ENCODE data around the gene RCC1.
"Not testable (repeated sequence)": the region's sequence is repeated elsewhere in the genome, so short reads cannot be mapped to it uniquely, and the experiment has no call there.

RCC1 gene

GRCh38 chr1:28512058-28512611 is 6.3 kb downstream of the RCC1 start:
- DNase-seq: no peak

- not testable (repeated sequence) for DNase-seq
Measured at GRCh38 chr1:28514445-28514933, 8.6 kb downstream of the RCC1 start.

- no peak for DNase-seq
Measured at GRCh38 chr1:28516518-28516956, 10.7 kb downstream of the RCC1 start.

DNA sequence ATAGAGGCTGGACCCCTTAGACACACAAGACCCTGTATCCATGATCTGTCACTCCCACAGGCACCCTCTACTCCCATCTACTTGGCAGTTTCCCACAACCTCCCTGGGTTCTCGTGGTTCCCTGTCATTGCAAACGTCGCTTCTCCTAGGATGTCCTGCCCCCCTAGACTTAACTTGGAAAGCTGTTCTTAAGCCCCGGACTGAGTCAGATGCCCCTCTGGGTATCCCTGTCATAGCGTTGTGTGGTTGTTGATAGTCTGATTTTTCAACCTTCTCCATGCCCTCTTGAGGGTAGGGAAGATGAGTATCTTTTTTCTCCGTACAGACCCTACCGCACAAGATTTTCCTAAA is 11.8 kb downstream of the RCC1 start:
- no peak for DNase-seq

GRCh38 chr1:28518000-28518744 is 12.3 kb downstream of the RCC1 start:
- DNase-seq: peak; percentile 87

DNA sequence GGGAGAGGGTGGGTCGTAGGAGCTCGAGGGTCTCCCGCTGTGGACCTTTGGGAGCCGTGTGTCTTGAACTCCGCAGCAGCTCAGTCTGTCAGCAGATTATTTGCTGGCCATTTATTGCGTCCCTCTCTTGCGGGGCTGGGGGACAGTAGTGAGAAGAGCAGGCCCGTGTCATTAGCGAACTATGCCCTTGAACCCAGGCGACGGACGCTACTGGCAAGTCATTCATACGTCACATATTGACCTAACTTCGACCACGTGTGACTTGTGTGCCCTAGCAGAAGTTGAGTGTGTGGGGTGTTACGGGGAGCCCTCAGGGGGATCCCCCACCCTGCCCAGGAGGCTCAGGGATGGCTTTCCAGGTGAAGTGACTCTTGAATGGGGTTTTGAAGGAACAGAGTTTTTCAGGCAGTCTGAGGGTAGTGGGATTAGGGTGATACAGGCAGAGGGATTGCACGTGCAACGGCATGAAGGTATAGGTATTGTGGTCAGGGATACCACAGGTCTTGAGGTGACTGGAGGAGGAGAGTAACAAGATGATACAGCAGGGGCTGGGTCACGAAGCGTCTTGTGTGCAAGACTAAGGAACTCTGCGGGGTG is 13.0 kb downstream of the RCC1 start:
- DNase-seq: no peak

GRCh38 chr1:28519946-28520725 is 14.3 kb downstream of the RCC1 start:
- no peak for DNase-seq

DNA sequence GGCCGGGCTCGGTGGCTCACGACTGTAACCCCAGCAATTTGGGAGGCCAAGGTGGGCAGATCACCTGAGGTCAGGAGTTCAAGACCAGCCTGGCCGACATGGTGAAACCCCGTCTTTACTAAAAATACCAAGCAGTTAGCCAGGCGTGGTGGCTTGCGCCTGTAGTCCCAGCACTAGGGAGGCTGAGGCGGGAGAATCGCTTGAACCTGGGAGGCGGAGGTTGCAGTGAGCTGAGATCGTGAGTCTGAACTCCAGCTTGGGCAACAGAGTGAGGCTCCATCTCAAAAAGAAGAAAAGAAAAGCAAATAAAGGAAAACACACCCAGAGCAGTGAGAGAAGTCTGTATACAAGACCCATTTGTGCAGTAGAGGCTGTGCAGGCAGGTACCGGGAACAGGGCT is 15.0 kb downstream of the RCC1 start:
- DNase-seq: not testable (repeated sequence)

DNA sequence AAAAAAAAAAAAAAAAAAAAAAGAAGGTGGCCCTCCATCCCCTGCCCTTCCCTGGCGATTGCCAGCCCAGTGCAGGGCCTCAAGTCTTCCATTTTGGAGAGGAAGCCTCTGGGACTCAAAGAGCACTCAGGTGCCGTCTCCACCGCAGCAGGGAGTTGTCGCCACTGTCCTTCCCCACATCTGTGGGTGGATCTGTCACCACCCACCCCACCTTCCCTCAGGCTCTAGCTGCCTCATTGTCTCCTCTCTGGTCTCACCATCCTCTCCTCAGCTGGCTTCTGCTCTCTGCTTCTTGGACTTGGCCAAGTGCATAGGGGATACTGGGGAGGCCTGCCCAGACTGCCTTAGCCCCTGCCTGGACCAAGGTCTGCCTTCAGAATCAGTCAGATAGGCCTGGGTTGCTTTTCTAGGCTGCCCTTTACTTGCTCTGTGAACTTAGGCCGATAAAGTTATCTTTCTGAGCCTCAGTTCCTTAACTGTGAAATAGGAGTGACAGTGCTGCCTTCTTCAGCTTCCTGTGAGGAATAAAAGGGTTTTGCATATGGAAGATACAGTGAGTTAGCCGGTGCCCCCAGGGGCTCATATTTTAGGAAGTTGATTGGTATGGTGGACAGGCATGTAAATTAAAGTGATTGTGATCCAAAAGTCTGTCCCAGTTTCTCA is 15.8 kb downstream of the RCC1 start:
- DNase-seq: no peak

GRCh38 chr1:28522537-28522936 is 16.7 kb downstream of the RCC1 start:
- not testable (repeated sequence) for DNase-seq

DNA sequence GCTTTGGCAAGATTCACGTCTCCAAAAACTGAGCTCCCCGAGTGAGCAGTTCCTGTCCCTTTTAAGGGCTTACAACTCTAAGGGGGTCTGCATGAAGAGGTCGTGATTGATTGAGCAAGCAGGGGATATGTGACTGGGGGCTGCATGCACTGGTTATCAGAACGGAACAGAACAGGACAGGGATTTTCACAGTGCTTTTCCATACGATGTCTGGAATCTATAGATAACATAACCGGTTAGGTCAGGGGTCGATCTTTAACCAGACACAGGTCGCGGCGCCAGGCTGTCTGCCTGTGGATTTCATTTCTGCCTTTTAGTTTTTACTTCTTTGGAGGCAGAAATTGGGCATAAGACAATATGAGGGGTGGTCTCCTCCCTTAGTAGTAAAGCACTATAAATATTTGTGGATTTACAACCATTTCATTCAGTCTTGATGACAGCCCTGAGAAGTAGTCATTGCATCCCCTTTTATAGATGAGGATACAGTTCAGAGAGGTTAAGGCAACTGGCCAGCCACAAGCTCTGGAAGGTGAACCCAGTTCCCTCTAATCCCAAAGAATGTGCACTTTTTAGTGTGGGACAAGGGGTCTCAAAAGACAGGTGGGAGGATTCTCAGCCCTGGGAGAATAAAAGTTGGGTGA is 19.3 kb downstream of the RCC1 start:
- not testable (repeated sequence) for DNase-seq

DNA sequence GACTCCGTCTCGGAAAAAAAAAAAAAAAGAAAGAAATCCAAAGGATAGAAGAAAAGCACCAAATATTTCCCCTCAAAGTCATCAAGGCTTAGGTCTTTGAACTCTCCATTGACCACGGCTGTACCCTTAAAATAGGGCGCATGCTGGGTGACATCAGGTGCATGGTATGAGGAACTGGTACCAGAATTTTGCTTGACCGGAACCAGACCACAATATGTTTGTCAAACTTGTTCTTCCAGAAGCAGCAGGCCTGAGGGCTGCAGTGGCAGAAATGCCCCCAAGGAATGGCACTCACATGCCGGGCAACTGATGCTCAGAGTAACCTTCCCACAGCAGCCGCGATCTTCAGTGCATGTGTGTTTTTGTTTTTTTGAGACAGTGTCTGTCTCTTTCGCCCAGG is 21.0 kb downstream of the RCC1 start:
- no peak for DNase-seq

DNA sequence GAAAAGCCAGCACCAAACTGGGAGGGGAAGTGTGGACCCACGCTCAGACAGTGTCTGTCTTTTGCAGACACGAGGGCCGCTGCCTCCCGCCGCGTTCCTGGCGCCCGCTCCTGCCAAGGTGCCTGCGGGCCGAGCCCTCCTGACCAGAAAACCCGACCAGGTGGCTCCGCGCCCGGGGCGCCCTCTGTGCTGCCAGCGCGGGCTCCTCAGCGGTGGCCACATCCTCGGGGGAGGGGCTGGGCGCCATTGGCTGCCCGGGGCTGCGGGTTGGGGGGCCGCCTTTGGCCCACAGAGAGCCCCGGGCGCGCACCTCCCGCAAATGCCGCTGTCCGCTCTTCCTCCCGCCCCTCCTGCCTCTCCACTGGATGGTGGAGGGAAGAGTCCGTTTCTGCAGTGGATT is 24.6 kb downstream of the RCC1 start:
- no peak for DNase-seq

- no peak for DNase-seq
Measured at GRCh38 chr1:28534671-28535070, 28.8 kb downstream of the RCC1 start.

DNA sequence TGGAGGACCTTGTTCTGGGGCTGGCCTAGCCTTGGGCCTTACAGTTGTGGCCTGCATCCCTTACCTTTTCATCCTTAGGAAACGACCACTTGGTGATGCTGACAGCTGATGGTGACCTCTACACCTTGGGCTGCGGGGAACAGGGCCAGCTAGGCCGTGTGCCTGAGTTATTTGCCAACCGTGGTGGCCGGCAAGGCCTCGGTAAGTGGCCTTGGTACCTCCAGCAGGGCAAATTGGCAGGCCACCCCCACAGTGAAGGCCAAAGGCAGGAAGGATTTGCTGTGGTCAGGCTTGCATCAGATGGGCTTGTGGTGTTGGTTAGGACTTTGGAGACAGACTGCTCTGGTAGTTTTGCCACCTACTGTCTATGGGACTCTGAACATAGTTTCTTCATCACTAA is 29.3 kb downstream of the RCC1 start:
- no peak for DNase-seq

DNA sequence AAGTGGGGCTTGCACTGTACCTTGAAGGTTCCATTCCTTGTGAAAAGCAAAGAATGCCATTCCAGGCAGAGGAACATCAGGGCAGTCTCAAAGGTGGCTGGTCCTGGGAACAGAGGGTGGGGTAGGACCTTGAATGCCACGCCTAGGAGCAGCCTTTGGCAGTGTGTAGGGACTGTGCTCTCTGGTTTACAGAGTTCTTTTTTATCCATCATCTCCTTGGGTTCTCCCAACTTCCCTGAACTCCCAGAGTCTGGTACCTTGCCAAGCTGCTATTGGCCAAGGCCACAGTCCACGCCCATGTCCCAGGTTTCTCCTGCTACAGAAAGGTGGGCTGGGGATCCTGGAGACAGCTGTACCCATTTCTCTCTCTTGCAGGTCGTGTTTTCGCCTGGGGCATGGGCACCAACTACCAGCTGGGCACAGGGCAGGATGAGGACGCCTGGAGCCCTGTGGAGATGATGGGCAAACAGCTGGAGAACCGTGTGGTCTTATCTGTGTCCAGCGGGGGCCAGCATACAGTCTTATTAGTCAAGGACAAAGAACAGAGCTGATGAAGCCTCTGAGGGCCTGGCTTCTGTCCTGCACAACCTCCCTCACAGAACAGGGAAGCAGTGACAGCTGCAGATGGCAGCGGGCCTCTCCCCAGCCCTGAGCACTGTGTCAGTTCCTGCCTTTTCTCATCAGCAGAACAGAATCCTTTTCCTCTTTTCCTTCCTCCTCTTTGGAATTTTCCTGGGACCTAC is 31.8 kb downstream of the RCC1 start:
- DNase-seq: no peak

- DNase-seq: no peak
Measured at GRCh38 chr1:28538286-28538685, 32.4 kb downstream of the RCC1 start.

GRCh38 chr1:28540651-28541050 is 34.8 kb downstream of the RCC1 start:
- no peak for DNase-seq

DNA sequence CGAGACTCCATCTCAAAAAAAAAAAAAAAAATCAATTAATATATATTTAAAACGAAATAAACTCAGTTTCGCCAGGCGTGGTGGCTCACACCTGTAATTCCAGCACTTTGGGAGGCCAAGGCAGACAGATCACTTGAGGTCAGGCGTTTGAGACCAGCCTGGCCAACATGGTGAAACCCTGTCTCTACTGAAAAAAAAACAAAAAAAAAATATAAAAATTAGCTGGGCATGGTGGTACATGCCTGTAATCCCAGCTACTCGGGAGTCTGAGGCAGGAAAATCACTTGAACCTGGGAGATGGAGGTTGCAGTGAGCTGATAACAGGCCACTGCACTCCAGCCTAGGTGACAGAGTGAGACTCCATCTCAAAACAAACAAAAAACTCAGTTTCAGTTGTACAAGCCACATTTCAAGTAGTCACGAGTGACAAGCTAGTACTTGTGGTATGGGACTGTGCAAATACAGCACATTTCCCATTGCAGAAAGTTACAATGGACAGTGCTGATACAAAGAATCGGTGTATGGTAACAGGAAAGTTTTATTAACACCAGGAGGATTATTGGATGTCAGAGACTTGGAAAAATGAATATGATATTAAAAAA is 35.7 kb downstream of the RCC1 start:
- not testable (repeated sequence) for DNase-seq

DNA sequence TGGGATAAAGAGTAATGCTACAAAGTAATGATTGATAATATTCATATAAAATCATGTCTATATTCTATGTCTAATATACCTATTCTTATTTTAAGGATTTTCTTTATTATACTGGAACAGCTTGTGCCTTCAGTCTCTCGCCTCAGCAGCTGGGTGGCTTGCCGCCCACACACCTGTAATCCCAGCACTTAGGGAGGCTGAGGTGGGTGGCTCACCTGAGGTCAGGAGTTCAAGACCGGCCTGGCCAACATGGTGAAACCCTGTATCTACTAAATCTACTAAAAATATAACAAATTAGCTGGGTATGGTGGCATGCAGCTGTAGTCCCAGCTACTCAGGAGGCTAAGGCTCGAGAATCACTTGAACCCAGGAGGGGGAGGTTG is 39.4 kb downstream of the RCC1 start:
- DNase-seq: no peak

- DNase-seq: no peak
Measured at GRCh38 chr1:28548318-28548717, 42.5 kb downstream of the RCC1 start.
